Measurements from ENCODE around the gene PTPN11.
"Not testable (repeated sequence)": the region's sequence is repeated elsewhere in the genome, so short reads cannot be mapped to it uniquely, and the experiment has no call there.

Gene PTPN11

DNA sequence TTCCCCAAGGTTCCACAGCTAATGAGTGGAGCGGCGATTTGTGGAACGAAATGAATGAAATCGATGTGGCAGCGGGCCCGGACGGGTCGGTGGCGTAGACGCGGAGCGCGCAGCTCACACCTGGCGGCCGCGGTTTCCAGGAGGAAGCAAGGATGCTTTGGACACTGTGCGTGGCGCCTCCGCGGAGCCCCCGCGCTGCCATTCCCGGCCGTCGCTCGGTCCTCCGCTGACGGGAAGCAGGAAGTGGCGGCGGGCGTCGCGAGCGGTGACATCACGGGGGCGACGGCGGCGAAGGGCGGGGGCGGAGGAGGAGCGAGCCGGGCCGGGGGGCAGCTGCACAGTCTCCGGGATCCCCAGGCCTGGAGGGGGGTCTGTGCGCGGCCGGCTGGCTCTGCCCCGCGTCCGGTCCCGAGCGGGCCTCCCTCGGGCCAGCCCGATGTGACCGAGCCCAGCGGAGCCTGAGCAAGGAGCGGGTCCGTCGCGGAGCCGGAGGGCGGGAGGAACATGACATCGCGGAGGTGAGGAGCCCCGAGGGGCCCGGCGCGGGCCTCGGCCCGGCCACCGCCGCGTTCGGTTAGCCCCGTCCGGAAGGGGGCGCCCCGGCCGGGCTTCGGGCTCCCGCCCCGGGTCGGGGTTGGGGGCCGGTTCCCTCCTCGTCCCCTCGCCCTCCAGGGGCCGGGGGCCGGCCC is at the start of gene PTPN11:
Gene PTPN11 (plus strand): TSS at position 340 of the 689 bp plus-strand sequence. CDS start 165 bp downstream, at position 505.
- peak; percentile 95 for DNase-seq (ENCODE audit: low spot score)

DNA sequence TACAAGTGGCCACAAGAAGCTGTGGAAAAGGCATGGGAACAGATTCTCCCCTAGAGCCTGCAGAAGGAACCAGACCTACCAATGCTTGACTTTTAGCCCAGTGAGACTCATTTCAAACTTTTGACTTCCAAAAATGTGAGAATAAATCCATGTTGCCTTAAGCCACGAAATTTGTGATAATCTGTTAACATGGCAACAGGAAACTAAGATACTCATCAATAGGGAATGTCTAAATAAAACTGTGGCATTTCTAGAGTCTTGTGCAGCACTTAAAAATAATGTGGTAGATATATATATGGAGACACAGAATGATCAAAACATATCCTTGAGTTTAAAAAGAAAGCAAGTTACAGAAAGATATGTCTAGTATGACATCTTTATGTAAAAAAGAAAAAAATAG is 48.5 kb upstream of the PTPN11 start:
- no peak for DNase-seq (ENCODE audit: low spot score)

DNA sequence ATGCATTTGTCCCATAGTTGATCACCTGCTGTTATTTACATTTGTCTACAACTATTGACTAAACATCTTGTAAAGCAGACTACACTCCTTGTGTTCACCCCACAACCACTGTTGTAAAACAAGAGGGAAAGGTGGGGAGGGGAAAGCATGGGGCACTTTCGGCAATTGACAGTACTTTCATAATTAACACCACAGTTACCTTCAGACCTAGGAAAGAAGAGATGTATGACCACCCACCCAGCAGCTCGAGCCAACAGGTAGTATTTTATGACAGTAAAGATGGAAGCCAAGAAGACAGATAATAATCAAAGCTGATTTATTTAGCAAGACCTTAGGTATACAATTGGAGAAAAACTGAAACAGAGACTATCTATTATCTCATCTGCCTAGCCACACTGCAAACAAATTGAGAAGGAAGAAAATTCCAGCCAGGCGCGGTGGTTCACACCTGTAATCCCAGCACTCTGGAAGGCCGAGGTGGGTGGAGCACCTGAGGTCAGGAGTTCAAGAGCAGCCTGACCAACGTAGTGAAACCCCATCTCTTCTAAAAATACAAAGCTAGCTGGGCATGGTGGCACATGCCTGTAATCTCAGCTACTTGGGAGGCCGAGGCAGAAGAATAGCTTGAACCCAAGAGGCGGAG is 47.8 kb upstream of the PTPN11 start:
- DNase-seq (ENCODE audit: low spot score) = no peak

DNA sequence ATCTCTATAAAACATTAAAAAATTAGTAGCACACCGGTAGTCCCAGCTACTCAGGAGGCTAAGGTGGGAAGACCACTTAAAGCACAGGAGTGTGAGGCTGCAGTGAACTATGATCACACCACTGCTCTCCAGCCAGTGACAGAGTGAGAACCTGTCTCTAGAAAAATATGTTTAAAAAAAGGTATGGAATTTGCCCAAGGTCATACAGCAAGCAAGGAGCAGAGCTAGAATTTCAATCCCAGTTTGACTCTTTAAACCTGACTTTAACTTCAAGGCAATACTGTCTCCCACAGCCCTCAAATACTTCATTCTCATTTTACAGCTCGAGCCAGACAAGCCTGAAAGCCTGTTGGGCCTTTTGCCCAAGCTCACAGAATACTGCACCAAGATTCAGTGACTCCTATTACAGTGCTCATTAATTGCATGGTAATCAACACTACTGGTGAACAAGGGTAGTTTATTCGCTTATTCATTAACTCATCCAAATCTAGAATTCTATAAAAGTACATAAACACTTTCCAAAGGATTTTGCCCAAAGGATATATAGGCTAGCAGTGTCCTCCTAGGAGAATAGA is 44.5 kb upstream of the PTPN11 start:
- no peak for DNase-seq (ENCODE audit: low spot score)

DNA sequence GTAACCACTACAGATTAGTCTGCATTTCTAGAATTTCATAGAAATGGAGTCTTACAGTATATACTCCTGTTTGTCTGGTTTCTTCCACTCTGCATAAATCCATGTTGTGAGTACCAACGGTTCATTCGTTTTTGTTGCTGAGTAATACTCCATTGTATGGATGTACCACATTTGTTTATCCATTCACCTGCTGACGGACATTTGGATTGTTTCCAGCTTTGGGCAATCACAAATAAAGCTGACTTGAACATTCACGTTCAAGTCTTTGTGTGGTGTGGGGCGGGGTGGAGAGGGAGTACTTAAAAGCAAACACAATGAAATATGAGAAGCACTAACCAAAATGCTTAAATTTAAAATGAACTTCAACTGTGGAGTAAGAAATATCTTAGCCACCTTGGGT is 43.6 kb upstream of the PTPN11 start:
- no peak for DNase-seq (ENCODE audit: low spot score)

DNA sequence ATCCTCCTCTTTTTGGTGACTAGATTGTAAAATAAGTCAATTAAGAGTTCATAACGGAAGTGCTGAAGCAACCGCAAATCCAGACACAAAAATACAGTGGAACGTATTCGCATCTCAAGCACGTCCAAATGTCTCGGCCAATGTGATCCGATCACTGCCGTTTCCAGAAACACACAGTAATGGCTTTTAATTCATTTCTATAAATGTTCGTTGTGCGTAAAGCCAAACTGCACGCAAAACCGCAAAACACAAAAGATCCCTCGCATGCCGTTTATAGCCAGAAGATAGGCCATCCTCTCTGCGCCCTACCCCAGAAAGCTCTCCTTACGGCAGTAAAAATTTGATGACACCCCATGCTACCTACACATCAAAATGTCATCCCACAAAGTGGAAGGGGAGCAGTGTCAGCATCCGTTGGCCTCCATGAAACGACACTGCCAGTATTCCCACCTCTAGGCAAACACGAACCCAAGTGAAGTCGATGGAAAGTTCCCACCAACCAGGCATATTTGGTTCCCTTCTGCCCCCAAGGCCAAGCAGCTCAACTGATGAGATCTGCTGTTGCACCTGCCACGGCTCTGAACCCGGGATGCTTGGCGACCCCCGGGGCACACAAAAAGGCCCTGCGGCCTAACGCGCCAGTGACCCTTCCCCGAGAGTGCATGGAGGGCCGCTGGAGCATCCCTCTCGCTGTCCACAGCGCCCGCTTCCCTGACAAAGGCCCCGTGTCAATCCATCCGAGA is 37.9 kb upstream of the PTPN11 start:
- DNase-seq (ENCODE audit: low spot score) = no peak

DNA sequence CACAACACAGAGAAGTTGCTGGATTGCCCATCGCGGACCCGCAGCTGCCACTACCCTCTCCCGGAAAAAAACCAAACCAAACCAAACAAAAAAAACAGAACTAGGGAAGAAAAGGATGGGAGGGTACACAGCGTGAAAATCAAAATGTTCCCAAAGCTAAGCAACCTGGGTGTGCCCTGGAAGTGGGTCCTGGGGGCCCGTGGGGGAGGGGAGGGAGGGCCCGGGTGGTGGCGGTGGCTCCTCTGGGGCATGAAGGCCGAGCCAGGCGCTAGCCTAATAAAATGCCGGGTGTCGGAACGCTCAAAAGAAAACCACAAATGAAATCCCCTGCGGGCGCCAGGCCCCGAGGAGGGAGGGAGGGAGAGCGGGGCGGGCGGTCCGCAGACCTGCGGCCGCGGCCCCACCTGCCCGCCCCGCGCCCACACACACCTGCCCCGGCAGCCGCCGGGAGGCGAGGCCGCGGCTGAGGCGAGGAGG is 37.3 kb upstream of the PTPN11 start:
- DNase-seq (ENCODE audit: low spot score) = peak; percentile 49

DNA sequence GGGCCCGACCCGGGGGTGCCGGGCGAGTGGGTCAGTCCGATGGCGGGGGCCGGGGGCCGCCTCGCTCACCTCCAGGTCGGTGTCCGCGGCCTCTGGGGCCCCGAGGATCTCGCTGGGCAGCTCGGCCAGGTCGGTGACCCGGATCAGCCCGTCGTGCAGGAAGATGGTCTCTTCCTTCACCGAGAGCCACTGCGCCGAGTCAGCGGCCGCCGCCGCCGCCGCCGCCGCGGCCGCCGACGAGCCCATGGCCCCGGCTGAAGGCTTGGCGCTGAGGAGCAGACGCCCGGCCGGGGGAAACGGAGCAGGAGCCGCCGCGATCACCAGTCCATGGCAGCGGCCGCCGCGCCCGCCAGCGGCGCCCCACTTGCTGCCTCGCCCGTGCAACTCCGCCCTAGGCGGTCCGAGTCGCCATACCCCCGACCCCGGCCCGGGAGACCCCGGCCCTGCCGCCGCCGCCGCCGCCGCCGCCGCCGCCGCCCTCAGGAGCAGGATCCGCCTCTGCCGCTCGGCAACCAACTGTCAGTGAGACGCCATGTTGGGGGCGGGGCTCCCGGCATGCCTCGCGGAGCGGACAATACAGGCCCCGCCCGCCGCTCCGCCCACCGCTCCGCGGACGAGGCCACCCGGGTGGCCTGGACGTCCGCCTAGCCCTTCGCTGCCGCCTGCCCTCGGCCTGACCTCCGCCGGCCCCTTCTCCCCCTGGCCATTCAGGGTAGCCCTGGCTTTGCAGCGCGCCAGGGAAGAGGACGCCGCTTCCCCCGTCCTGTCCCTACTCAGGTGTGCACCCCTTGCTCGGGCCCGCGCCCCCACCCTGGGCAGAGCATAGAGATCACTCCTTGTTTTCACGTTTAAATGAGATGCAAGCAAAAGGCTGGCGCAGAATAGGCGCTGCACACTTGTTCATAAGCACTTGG is 36.6 kb upstream of the PTPN11 start, which contains the start of gene HECTD4:
Gene HECTD4 (minus strand): TSS at position 549 of the 914 bp plus-strand sequence. CDS start 303 bp downstream, at position 246.
- DNase-seq (ENCODE audit: low spot score) = peak; percentile 99

DNA sequence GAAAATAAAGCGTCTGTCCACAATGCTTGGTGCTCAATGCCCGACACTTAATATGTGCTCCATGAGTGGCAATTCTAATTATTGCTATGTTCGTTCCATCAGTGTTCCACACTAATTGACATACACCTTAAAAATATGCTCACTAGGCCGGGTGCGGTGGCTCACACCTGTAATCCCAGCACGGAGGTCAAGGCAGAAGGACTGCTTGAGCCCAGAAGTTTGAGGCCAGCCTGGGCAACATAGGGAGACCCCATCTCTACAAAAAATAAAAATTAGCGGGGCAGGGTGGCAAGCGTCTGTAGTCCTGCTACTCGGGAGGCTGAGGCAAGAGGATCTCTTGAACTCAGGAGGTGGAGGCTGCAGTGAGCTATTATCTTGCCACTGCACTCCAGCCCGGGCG is 35.9 kb upstream of the PTPN11 start:
- no peak for DNase-seq (ENCODE audit: low spot score)

DNA sequence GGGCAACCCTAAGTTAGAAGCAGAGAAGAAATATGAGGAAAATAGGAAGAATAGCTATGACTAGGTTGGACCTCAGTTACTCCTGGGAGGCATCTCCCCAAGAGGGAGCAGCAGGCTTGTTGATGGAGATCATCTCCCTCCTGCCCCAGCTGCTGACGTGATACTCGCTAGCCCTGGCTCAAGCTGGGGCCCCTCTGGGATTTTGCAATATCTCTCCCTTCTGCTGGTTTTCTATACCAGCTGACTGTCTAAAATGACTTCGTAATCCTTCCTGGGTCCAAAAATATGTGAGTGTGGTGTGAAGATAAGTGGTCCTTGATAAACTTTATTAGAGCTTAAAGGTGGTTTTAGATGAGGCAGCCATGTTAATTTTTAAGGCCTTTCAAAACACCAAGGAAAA is 32.0 kb upstream of the PTPN11 start:
- peak; percentile 22 for DNase-seq (ENCODE audit: low spot score)

DNA sequence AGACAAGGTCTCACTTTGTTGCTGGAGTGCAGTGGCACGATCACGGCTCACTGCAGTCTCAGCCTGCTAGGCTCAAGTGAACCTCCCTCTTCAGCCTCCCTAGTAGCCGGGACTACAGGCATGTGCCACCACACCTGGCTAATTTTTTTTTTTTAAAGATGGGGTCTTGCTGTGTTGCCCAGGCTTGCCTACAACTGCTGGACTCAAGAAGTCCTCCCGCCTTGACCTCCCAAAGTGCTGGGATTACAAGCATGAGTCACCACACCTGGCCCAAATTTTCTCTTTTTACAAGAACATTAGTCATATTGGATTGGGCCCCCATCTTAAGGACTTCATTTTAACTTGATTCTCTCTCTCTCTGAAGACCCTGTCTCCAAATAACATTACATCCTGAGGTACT is 29.5 kb upstream of the PTPN11 start:
- no peak for DNase-seq (ENCODE audit: low spot score)

DNA sequence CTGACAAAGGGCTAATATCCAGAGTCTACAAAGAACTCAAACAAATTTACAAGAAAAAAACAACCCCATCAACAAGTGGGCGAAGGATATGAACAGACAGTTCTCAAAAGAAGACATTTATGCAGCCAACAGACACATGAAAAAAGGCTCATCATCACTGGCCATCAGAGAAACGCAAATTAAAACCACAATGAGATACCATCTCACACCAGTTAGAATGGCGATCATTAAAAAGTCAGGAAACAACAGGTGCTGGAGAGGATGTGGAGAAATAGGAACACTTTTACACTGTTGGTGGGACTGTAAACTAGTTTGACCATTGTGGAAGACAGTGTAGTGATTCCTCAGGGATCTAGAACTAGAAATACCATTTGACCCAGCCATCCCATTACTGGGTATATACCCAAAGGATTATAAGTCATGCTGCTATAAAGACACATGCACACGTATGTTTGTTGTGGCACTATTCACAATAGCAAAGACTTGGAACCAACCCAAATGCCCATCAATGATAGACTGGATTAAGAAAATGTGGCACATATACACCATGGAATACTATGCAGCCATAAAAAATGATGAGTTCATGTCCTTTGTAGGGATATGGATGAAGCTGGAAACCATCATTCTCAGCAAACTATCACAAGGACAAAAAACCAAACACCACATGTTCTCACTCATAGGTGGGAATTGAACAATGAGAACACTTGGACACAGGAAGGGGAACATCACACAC is 28.7 kb upstream of the PTPN11 start:
- DNase-seq (ENCODE audit: low spot score) = not testable (repeated sequence)

DNA sequence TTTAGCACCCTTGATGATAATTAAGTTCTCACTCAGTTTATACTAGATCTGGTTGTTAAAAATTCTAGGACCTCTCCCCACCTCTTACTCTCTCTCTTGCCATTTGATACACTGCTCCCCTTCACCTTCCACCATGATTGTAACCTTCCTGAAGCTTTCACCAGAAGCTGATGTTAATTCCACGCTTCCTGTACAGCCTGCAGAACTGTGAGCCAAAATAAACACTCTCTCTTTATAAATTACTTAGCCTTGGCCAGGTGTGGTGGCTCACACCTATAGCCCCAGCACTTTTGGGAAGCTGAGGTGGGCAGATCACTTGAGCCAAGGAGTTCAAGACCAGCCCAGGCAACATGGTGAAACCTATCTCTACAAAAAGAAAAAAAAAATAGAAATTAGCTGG is 25.4 kb upstream of the PTPN11 start:
- DNase-seq (ENCODE audit: low spot score) = no peak

DNA sequence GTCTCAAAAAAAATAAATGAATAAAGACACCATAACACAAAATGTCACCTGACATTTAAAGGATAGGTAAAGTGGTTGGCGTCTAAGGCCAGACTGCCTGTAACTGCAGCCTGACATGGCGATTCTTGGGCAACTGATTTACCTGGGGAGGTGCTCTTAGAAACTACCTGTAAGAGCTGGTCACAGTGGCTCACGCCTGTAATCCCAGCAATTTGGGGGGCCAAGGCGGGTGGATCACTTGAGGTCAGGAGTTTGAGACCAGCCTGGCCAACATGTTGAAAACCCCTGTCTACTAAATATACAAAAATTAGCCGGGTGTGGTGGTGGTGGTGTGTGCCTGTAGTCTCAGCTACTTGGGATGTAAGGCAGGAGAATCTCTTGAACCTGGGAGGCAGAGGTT is 17.7 kb upstream of the PTPN11 start:
- DNase-seq (ENCODE audit: low spot score) = no peak

DNA sequence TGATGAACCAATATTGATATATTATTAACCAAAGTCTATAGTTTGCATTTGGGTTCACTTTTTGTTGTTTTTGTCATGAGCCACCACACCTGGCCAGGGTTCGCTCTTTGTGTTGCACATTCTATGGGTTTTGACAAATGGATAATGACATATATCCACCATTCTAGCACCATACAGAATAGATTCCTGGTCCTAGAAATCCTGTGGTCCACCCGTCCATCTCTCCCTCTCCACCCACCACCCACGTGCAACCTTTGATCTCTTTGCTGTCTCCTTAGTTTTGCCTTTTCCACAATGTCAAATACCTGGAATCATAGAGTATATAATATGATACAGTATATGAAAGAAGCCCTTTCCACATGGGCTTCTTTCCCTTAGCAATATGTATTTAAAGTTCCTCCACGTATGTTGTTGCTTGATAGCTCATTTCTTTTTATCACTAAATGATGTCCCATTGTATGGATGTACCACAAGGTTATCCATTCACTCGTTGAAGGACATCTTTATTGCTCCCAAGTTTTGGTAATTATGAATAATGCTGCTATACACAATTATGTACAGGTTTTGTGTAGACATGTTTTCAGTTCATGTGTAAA is 16.7 kb upstream of the PTPN11 start:
- DNase-seq (ENCODE audit: low spot score) = no peak

DNA sequence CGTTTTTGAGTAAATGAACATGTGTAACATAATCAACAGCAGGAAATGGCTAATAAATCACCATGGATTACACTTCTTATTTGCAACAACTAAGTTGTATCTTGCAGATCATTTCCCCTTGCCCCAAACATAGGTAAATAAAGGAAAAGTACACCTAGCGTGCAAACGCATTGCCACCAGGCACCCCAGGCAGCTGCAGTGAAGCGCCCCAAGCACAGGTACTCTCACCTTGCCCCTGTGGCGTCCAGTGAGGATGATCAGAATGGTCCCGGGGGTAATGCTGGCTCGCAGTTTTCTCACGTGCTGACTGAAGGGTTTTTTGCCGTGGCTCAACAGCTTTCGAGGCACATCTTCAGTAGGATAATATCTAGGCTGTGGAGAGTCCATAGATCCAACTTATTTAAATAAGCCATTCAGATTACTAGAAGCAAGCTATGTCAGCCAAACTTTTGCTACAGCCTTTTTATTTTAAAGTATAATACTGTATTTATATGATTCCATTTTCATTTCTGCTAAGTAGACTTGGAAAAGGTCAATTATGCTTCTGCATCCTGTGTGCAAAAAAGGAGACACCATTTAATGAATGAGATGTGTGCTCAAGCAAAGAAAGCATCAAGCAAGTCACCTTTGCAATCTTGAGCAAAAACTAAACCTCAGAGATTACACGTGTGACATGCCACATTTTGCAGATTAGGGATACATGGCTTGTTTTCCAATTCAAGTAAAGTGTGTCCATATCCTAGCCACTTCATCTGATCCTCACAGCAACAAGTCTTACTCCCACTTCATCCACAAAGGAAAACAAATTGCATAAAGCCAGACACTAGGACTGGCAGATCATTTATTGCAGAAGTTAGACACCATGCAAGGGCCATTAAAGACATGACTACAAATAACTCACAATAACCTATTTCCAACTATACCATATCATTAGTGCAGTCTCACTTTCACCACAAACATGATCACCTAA is 11.9 kb upstream of the PTPN11 start:
- DNase-seq (ENCODE audit: low spot score) = no peak

DNA sequence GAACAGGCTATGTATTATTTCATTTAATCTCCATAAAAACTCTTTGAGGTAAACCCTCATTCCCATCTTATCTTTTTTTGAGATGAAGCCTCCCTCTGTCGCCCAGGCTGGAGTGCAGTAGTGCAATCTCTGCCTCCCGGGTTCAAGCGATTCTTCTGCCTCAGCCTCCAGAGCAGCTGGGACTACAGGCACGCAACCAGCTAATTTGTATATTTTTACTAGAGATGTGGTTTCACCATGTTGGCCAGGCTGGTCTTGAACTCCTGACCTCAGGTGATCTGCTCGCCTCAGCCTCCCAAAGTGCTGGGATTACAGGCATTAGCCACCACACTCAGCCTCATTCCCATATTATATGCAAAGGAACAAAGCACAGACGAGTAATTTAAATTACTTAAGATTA is 11.1 kb upstream of the PTPN11 start:
- DNase-seq (ENCODE audit: low spot score) = not testable (repeated sequence)

DNA sequence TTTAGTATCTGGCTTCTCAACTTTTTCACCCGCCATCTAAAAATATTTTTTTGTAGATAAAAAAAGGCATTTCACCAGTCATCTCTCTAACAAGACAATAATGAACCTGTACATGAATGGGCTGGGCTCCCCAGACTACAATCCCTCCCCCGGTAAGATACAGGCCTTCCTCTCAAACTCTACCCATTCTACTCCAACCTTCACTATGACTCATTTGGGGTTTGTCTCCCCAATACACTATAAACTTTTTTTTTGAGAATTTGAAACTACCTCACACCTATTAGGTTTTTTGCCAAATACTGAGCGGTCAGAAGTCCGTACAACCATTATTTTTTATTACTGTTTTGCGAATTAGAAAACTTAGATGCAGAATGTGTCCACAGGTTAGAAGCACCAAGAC is 10.1 kb upstream of the PTPN11 start:
- peak; percentile 21 for DNase-seq (ENCODE audit: low spot score)

Measured in GM03348 (cell line).